GM23248 (cell line): ENCODE data around the gene GPR68. TPM values are rescaled to one million over a fixed set of nuclear protein-coding genes. Genes with fewer than 3 reads are reported as not detected.
"Not testable (repeated sequence)": the region's sequence is repeated elsewhere in the genome, so short reads cannot be mapped to it uniquely, and the experiment has no call there.

Source experiments
- DNase-seq: peaks from one replicate; pipeline ENCODE4 v3.0.0-alpha.2; 2015
- H2AFZ ChIP-seq: fragments of 200-600 bp; sonication (generic); 2 replicates; pipeline ENCODE4 v1.6.1; 2016; ENCODE audit warnings: antibody characterized with exemption
- H3F3A ChIP-seq: fragments of 200-600 bp; sonication (generic); 2 replicates; pipeline ENCODE4 v1.6.1; 2016; ENCODE audit warnings: mild to moderate bottlenecking, antibody characterized with exemption, mixed run types; ENCODE audit not compliant: insufficient read depth
- H3K27ac ChIP-seq: fragments of 200-600 bp; sonication (generic); 2 replicates; pipeline ENCODE4 v1.5.1; 2016; ENCODE audit warnings: mild to moderate bottlenecking
- H3K27me3 ChIP-seq: fragments of 200-600 bp; sonication (generic); replicated peaks from 2 replicates; pipeline ENCODE4 v1.6.1; 2016; ENCODE audit warnings: mild to moderate bottlenecking; ENCODE audit not compliant: insufficient read depth
- H3K36me3 ChIP-seq: fragments of 200-600 bp; sonication (generic); 2 replicates; pipeline ENCODE4 v1.6.1; 2016; ENCODE audit warnings: low read depth, mild to moderate bottlenecking
- H3K4me1 ChIP-seq: fragments of 200-600 bp; sonication (generic); 2 replicates; pipeline ENCODE4 v1.6.1; 2016; ENCODE audit warnings: mild to moderate bottlenecking; ENCODE audit not compliant: insufficient read depth
- H3K4me2 ChIP-seq: fragments of 200-600 bp; sonication (generic); one replicate; pipeline ENCODE4 v1.6.1; 2016; ENCODE audit warnings: mild to moderate bottlenecking; ENCODE audit not compliant: unreplicated experiment
- H3K4me3 ChIP-seq: fragments of 200-600 bp; sonication (generic); 2 replicates; pipeline ENCODE4 v1.5.1; 2016; ENCODE audit warnings: mild to moderate bottlenecking
- H3K79me2 ChIP-seq: fragments of 200-600 bp; sonication (generic); 2 replicates; pipeline ENCODE4 v1.6.1; 2016; ENCODE audit warnings: mild to moderate bottlenecking; ENCODE audit not compliant: insufficient read depth
- H3K9ac ChIP-seq: fragments of 200-600 bp; sonication (generic); 2 replicates; pipeline ENCODE4 v1.6.1; 2016; ENCODE audit warnings: mild to moderate bottlenecking
- H3K9me2 ChIP-seq: fragments of 200-600 bp; sonication (generic); 2 replicates; pipeline ENCODE4 v1.6.1; 2016; ENCODE audit warnings: mixed run types, mild to moderate bottlenecking, moderate library complexity; ENCODE audit not compliant: insufficient read depth
- H3K9me3 ChIP-seq: fragments of 200-600 bp; sonication (generic); one replicate; pipeline ENCODE4 v1.6.1; 2017; ENCODE audit warnings: low read depth
- H4K20me1 ChIP-seq: fragments of 200-600 bp; sonication (generic); 2 replicates; pipeline ENCODE4 v1.6.0; 2016; ENCODE audit not compliant: insufficient read depth
- EZH2 ChIP-seq: fragments of 200-600 bp; sonication (generic); IDR thresholded peaks from 2 replicates; pipeline ENCODE4 v1.6.1; 2018; ENCODE audit warnings: antibody characterized with exemption, mild to moderate bottlenecking; ENCODE audit not compliant: insufficient read depth, poor library complexity, severe bottlenecking
- EZH2phosphoT487 ChIP-seq: fragments of 200-600 bp; sonication (generic); IDR thresholded peaks from 2 replicates; pipeline ENCODE4 v1.6.1; 2018; ENCODE audit warnings: antibody characterized with exemption, moderate library complexity, mild to moderate bottlenecking, low read depth; ENCODE audit not compliant: insufficient read depth
- WGBS, 2 experiments: methylation state at CpG; one replicate each; pipeline ENCODE4 v1.1.6; 2015 to 2017; ENCODE audit warnings: low lambda C conversion rate in 2 of 2, low coverage in 1 of 2; ENCODE audit errors: missing lambda C conversion rate in 2 of 2; 5-methylcytosine and 5-hydroxymethylcytosine counted together
- in situ Hi-C: fragments of 300-500 bp; cut with MboI; formaldehyde crosslinking; loops from 2 replicates; pipeline ENCODE4 v1.15.0; 2020
- polyA plus RNA-seq: library from polyadenylated mRNA; unstranded; fragments of >200 nt; fragmentation: Nextera tagmentation; extraction: Ambion mirVana; gene quantifications from 2 replicates; pipeline ENCODE4 v1.2.1, GENCODE V29; 2016
- total RNA-seq: library from RNA; depleted of rRNA; stranded (reverse); fragments of >200 nt; shearing (Covaris generic); gene quantifications from 2 replicates; pipeline ENCODE4 v1.2.3, GENCODE V29; 2014

The GPR68 gene
- total and polyA plus RNA-seq, 2 experiments from 2014 or later: 5.1 to 8.6 TPM

GRCh38 chr14:91227183-91227628 is 17.3 kb downstream of the GPR68 start:
- no peaks in the 10 kb centered on the region for H3K9me2 ChIP-seq
- H3K79me2 ChIP-seq: no peaks in the 10 kb centered on the region
- no peak for TF ChIP-seq EZH2
- TF ChIP-seq EZH2phosphoT487: no peak
- no peak overlapping the region for H3K9ac ChIP-seq
- H3K9me3 ChIP-seq: no peaks in the 10 kb centered on the region
- H3K27ac ChIP-seq: no peak overlapping the region
- 73 to 77% methylated on average over 7 of the region's 7 CpGs for WGBS, 2 experiments
- no peaks in the 10 kb centered on the region for H4K20me1 ChIP-seq
- in situ Hi-C loops: no loop called here
- H3F3A ChIP-seq: peaks cover 51% of the 10 kb centered on the region
- no peak overlapping the region for H3K4me2 ChIP-seq
- H3K4me3 ChIP-seq: no peak overlapping the region
- H3K36me3 ChIP-seq: no peaks in the 10 kb centered on the region
- H2AFZ ChIP-seq: no peak overlapping the region
- no peak for DNase-seq
- H3K27me3 ChIP-seq: no peaks in the 10 kb centered on the region
- peaks cover 45% of the 10 kb centered on the region for H3K4me1 ChIP-seq

DNA sequence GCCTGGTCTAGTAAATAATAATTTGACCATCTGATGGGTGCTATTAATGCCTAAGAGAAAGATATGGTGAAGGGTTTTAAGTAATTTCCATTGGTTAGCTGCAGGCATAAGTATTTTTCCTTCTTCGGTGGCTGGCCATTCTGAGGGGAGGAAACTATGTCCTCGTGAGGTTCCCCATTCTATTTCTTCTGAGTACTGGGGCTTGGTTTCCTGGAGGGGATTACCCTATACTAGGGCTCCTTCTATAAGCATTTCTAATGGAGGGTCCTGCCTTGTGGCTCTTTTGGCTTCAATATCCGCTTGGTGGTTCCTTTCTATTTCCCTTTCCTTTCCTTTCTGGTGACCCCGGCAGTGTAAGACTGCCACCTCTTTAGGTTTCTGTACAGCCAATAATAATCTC is 18.1 kb downstream of the GPR68 start:
- H3K4me2 ChIP-seq, H3K4me3 ChIP-seq, H3K36me3 ChIP-seq, H3K79me2 ChIP-seq, H3K27ac ChIP-seq, H3K9ac ChIP-seq, in situ Hi-C loops, H3K9me3 ChIP-seq, H3K9me2 ChIP-seq, H3K27me3 ChIP-seq, DNase-seq, H4K20me1 ChIP-seq, H2AFZ ChIP-seq: not testable (repeated sequence)
- WGBS, 2 experiments: 93 to 94% methylated on average over 4 of the region's 4 CpGs
- Histone ChIP-seq H3F3A (peaks cover 43% of the 10 kb centered on the region), H3K4me1 (peaks cover 38% of the 10 kb centered on the region)

DNA sequence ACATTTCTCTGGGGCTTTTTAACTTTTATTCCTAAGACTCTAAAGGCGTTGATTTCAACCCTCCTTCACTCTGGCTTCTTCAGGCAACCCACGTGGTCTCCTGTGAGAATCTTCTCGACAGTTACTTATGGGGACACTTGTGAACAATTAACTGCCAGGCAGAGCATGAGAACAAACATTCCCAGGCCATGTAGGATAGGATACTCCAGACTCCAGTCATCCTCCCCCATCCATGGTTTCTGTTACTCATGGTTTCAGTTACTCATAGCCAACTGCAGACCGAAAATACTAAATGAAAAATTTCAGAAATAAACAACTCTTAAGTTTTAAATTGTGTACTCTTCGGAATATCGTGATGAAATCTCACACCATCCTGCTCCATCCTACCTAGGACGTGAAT is 19.5 kb downstream of the GPR68 start:
- Histone ChIP-seq H3K27ac (no peak overlapping the region), H3K79me2 (no peaks in the 10 kb centered on the region)
- peak; percentile 59 for DNase-seq

GRCh38 chr14:91223028-91223783 is 21.3 kb downstream of the GPR68 start:
- DNase-seq: no peak
- Histone ChIP-seq H3K9me3 (no peaks in the 10 kb centered on the region), H3K4me1 (peaks cover 7% of the 10 kb centered on the region), H2AFZ (no peak overlapping the region), H4K20me1 (no peaks in the 10 kb centered on the region), H3F3A (peaks cover 14% of the 10 kb centered on the region; the same call in 1 of the 2 replicates), H3K9ac (no peak overlapping the region), H3K27me3 (no peaks in the 10 kb centered on the region), H3K27ac (no peak overlapping the region), H3K36me3 (no peaks in the 10 kb centered on the region), H3K79me2 (no peaks in the 10 kb centered on the region), H3K4me2 (no peak overlapping the region), H3K4me3 (no peak overlapping the region), H3K9me2 (no peaks in the 10 kb centered on the region)
- in situ Hi-C loops: no loop called here
- no peak for TF ChIP-seq EZH2phosphoT487
- WGBS, 2 experiments: 100% methylated on average over 1 of the region's 1 CpG

More for the DNA sequence above, 19.5 kb downstream of the GPR68 start:
- in situ Hi-C loops: no loop called here
- Histone ChIP-seq H3K9ac (no peak overlapping the region), H3K9me3 (no peaks in the 10 kb centered on the region), H3K4me1 (peaks cover 26% of the 10 kb centered on the region), H3F3A (peaks cover 30% of the 10 kb centered on the region), H3K36me3 (no peaks in the 10 kb centered on the region), H2AFZ (no peak overlapping the region), H3K27me3 (no peaks in the 10 kb centered on the region), H3K4me2 (no peak overlapping the region), H3K4me3 (no peak overlapping the region), H4K20me1 (no peaks in the 10 kb centered on the region), H3K9me2 (no peaks in the 10 kb centered on the region)
- 82 to 84% methylated on average over 7 of the region's 7 CpGs for WGBS, 2 experiments
- no peak for TF ChIP-seq EZH2phosphoT487
- no peak for TF ChIP-seq EZH2
